ENCODE results near the gene INPP5A.

- TF ChIP-seq SUZ12 (IDR thresholded peaks at IDR 0.05; ENCODE audit: low read depth, low read length) (no peak), ZMYM3 (CRISPR knock-in tag; IDR thresholded peaks at IDR 0.05) (no peak), ZFAT (CRISPR knock-in tag; conservative IDR thresholded peaks at IDR 0.05) (no peak), ERF (CRISPR knock-in tag; IDR thresholded peaks at IDR 0.05) (no peak), CTCF (CRISPR knock-in tag; IDR thresholded peaks at IDR 0.05) (no peak), PATZ1 (CRISPR knock-in tag; IDR thresholded peaks at IDR 0.05) (no peak), ZZZ3 (CRISPR knock-in tag; IDR thresholded peaks at IDR 0.05; ENCODE audit: borderline replicate concordance) (no peak), THRA (CRISPR knock-in tag; IDR thresholded peaks at IDR 0.05; ENCODE audit: borderline replicate concordance) (no peak)
Measured at GRCh38 chr10:132742837-132743194, 205.2 kb downstream of the INPP5A start.

Measured in HepG2 (cell line).